Measurements from ENCODE around the gene MAP3K15. TPM values are rescaled to one million over a fixed set of nuclear protein-coding genes. Genes with fewer than 3 reads are reported as not detected.

MAP3K15 gene
- polyA plus RNA-seq, 1 of the 3 experiments (the other 2 are of a cell fraction) = 0.07 TPM

- WGBS (ENCODE audit: low lambda C conversion rate) = 74% methylated on average over 5 of the region's 6 CpGs
- Histone ChIP-seq H3K9me2 (no peaks in the 10 kb centered on the region), H4K20me1 (ENCODE audit: insufficient read depth) (peaks cover 7% of the 10 kb centered on the region; the same call in 1 of the 2 replicates), H3K27ac (ENCODE audit: low read depth in 2 of 2, low read length in 1 of 2) (no peak overlapping the region), H3K79me2 (ENCODE audit: insufficient read depth) (peaks cover 17% of the 10 kb centered on the region), H3K4me1 (ENCODE audit: control insufficient read depth in 1 of 2, insufficient read depth in 2 of 2, low read depth in 1 of 2, low read length in 1 of 2) (peaks cover 8 to 14% of the 10 kb centered on the region in 2 experiments; a peak in 3 of 4 replicates), H3F3A (replicated peaks; ENCODE audit: insufficient read depth) (peaks cover 7% of the 10 kb centered on the region), H2AFZ (ENCODE audit: low read depth) (no peak overlapping the region), H3K36me3 (replicated peaks in 1 of 2; ENCODE audit: control insufficient read depth in 1 of 2, insufficient read depth in 2 of 2, low read length in 1 of 2) (peaks cover 2 to 46% of the 10 kb centered on the region in 2 experiments), H3K9me3 (no peaks in the 10 kb centered on the region), H3K4me2 (no peak overlapping the region), H3K9ac (no peak overlapping the region), H3K27me3 (ENCODE audit: insufficient read depth) (no peaks in the 10 kb centered on the region), H3K4me3 (ENCODE audit: low read depth in 2 of 2, low read length in 1 of 2) (no peak overlapping the region)
- TF ChIP-seq SMC3 (IDR thresholded peaks at IDR 0.05; ENCODE audit: low read depth, low read length) (no peak), POLR2AphosphoS5 (IDR thresholded peaks at IDR 0.05; ENCODE audit: low read depth, low read length) (no peak), SIN3A (IDR thresholded peaks at IDR 0.05; ENCODE audit: borderline replicate concordance, low read depth, low read length) (no peak), FOXM1 (IDR thresholded peaks at IDR 0.05; ENCODE audit: low read depth) (no peak), RAD21 (IDR thresholded peaks at IDR 0.05; ENCODE audit: low read length) (no peak), CHD2 (IDR thresholded peaks at IDR 0.05; ENCODE audit: low read length, partially characterized antibody) (no peak), JUND (IDR thresholded peaks at IDR 0.05) (no peak), TAF1 (IDR thresholded peaks at IDR 0.05; ENCODE audit: borderline replicate concordance, low read depth, low read length) (no peak), MEF2A (IDR thresholded peaks at IDR 0.05; ENCODE audit: borderline replicate concordance, low read depth) (no peak), RCOR1 (IDR thresholded peaks at IDR 0.05; ENCODE audit: low read length) (no peak), USF2 (IDR thresholded peaks at IDR 0.05; ENCODE audit: borderline replicate concordance, low read depth, low read length) (no peak), YY1 (IDR thresholded peaks at IDR 0.05; ENCODE audit: low read depth) (no peak), NFIC (IDR thresholded peaks at IDR 0.05; ENCODE audit: borderline replicate concordance) (no peak), USF1 (IDR thresholded peaks at IDR 0.05; ENCODE audit: borderline replicate concordance, low read depth) (no peak), MAX (IDR thresholded peaks at IDR 0.05; ENCODE audit: low read depth) (no peak), FOXJ3 (CRISPR knock-in tag; IDR thresholded peaks at IDR 0.05) (no peak), IRF3 (IDR thresholded peaks at IDR 0.05; ENCODE audit: low read depth, low read length) (no peak), GATA2 (CRISPR knock-in tag; IDR thresholded peaks at IDR 0.05) (no peak), TEAD4 (IDR thresholded peaks at IDR 0.05; ENCODE audit: borderline replicate concordance, insufficient read depth) (no peak), ELF1 (IDR thresholded peaks at IDR 0.05) (no peak)
- DNase-seq = no peak
- ChIA-PET CTCF (no interaction called here), POLR2A (no interaction called here)
These were observed 48.4 kb upstream of the MAP3K15 start for GRCh38 chrX:19563746-19564145.
